GM23338 (cell line): Measurements from ENCODE around the gene KCNJ6. TPM values are rescaled to one million over a fixed set of nuclear protein-coding genes. Genes with fewer than 3 reads are reported as not detected.

Experiments
- CTCF ChIP-seq, 2 experiments: fragments of 200-600 bp in 1 of 2; sonication (generic) in 1 of 2; conservative IDR thresholded peaks; 2 replicates each; pipeline versions ENCODE4 v1.5.1 to v1.6.1; 2016 to 2017; ENCODE audit warnings: antibody characterized with exemption in 2 of 2, low read depth in 2 of 2, mild to moderate bottlenecking in 2 of 2, moderate library complexity in 1 of 2
- POLR2AphosphoS5 ChIP-seq: IDR thresholded peaks from 2 replicates; pipeline ENCODE4 v1.6.1; 2016; ENCODE audit warnings: antibody characterized with exemption, low read depth
- REST ChIP-seq: IDR thresholded peaks from one replicate; pipeline ENCODE4 v1.6.1; 2018; ENCODE audit warnings: antibody characterized with exemption; ENCODE audit not compliant: unreplicated experiment
- polyA plus RNA-seq: library from polyadenylated mRNA; unstranded; fragments of >200 nt; fragmentation: Nextera tagmentation; extraction: Ambion mirVana; gene quantifications from 2 replicates; pipeline ENCODE4 v1.2.1, GENCODE V29; 2016
- total RNA-seq: library from RNA; depleted of rRNA; stranded (reverse); fragments of >200 nt; shearing (Covaris generic); gene quantifications from 2 replicates; pipeline ENCODE4 v1.2.3, GENCODE V29; 2014
- TF ChIP-seq, protein P1 (sequence below): fragments of 250-450 bp; sonication (Bioruptor Pico); IDR thresholded peaks from 2 replicates; pipeline ENCODE4 v1.5.0; 2020; ENCODE audit warnings: mild to moderate bottlenecking, moderate library complexity

Gene KCNJ6
- total and polyA plus RNA-seq, 2 experiments from 2014 or later: 0.48 to 0.52 TPM

- TF ChIP-seq, protein P1, sequence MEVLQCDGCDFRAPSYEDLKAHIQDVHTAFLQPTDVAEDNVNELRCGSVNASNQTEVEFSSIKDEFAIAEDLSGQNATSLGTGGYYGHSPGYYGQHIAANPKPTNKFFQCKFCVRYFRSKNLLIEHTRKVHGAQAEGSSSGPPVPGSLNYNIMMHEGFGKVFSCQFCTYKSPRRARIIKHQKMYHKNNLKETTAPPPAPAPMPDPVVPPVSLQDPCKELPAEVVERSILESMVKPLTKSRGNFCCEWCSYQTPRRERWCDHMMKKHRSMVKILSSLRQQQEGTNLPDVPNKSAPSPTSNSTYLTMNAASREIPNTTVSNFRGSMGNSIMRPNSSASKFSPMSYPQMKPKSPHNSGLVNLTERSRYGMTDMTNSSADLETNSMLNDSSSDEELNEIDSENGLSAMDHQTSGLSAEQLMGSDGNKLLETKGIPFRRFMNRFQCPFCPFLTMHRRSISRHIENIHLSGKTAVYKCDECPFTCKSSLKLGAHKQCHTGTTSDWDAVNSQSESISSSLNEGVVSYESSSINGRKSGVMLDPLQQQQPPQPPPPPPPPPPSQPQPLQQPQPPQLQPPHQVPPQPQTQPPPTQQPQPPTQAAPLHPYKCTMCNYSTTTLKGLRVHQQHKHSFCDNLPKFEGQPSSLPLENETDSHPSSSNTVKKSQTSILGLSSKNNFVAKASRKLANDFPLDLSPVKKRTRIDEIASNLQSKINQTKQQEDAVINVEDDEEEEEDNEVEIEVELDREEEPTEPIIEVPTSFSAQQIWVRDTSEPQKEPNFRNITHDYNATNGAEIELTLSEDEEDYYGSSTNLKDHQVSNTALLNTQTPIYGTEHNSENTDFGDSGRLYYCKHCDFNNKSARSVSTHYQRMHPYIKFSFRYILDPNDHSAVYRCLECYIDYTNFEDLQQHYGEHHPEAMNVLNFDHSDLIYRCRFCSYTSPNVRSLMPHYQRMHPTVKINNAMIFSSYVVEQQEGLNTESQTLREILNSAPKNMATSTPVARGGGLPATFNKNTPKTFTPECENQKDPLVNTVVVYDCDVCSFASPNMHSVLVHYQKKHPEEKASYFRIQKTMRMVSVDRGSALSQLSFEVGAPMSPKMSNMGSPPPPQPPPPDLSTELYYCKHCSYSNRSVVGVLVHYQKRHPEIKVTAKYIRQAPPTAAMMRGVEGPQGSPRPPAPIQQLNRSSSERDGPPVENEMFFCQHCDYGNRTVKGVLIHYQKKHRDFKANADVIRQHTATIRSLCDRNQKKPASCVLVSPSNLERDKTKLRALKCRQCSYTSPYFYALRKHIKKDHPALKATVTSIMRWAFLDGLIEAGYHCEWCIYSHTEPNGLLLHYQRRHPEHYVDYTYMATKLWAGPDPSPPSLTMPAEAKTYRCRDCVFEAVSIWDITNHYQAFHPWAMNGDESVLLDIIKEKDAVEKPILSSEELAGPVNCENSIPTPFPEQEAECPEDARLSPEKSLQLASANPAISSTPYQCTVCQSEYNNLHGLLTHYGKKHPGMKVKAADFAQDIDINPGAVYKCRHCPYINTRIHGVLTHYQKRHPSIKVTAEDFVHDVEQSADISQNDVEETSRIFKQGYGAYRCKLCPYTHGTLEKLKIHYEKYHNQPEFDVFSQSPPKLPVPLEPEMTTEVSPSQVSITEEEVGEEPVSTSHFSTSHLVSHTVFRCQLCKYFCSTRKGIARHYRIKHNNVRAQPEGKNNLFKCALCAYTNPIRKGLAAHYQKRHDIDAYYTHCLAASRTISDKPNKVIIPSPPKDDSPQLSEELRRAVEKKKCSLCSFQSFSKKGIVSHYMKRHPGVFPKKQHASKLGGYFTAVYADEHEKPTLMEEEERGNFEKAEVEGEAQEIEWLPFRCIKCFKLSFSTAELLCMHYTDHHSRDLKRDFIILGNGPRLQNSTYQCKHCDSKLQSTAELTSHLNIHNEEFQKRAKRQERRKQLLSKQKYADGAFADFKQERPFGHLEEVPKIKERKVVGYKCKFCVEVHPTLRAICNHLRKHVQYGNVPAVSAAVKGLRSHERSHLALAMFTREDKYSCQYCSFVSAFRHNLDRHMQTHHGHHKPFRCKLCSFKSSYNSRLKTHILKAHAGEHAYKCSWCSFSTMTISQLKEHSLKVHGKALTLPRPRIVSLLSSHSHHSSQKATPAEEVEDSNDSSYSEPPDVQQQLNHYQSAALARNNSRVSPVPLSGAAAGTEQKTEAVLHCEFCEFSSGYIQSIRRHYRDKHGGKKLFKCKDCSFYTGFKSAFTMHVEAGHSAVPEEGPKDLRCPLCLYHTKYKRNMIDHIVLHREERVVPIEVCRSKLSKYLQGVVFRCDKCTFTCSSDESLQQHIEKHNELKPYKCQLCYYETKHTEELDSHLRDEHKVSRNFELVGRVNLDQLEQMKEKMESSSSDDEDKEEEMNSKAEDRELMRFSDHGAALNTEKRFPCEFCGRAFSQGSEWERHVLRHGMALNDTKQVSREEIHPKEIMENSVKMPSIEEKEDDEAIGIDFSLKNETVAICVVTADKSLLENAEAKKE: no peak
- TF ChIP-seq REST (no peak), CTCF (conservative IDR thresholded peaks at IDR 0.05; ENCODE audit: low read depth in 2 of 2) (no peak), POLR2AphosphoS5 (no peak)
Measured at GRCh38 chr21:37787456-37787855, 128.8 kb downstream of the KCNJ6 start (continued).
